Activated T-helper 9 cell treated with anti-CD3 and anti-CD28 coated beads, Interleukin-2, amount 50 U/mL, for 16 hours (primary cell): ENCODE results near the gene BCL2L1.

Source experiments
- DNase-seq: peaks from one replicate; pipeline ENCODE4 v3.0.0-alpha.2; 2020; ENCODE audit warnings: low read depth

Gene BCL2L1

DNA sequence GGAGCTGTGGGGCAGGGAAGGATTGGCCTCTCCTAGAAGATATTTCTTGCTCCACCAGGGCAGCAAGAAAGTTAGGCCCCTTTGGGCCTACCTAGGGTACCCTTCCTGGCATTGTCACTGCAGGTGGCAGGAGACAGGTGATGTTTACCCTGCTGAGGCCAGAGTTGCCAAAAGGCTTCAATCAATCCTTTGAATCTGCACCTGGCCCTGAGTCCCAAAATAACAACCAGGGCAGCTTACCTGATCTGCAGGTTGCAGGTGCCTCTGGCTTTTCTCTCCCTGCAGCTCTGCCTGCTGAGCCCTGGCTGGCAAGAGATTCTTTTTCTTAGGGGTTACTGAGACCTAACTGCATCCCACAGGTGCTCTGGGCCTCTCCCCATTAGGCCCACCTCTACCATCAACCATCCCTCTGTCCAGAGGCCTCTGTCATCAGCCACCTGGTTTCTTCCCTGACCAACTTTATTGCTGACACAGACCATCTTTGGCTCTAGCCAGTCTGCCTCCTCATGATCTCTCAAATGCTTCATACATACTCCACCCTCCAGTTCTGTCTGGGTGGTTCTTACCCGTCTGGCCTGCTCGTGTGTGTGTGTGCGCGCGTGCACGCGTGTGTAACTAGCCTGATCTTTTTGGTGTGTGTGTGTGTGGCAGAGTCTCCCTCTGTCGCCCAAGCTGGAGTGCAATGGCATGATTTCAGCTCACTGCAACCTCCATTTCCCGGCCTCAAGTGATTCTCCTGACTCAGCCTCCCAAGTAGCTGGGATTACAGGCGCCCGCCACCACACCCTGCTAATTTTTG lies 13.7 kb downstream of the BCL2L1 start:
- DNase-seq, result no peak

DNA sequence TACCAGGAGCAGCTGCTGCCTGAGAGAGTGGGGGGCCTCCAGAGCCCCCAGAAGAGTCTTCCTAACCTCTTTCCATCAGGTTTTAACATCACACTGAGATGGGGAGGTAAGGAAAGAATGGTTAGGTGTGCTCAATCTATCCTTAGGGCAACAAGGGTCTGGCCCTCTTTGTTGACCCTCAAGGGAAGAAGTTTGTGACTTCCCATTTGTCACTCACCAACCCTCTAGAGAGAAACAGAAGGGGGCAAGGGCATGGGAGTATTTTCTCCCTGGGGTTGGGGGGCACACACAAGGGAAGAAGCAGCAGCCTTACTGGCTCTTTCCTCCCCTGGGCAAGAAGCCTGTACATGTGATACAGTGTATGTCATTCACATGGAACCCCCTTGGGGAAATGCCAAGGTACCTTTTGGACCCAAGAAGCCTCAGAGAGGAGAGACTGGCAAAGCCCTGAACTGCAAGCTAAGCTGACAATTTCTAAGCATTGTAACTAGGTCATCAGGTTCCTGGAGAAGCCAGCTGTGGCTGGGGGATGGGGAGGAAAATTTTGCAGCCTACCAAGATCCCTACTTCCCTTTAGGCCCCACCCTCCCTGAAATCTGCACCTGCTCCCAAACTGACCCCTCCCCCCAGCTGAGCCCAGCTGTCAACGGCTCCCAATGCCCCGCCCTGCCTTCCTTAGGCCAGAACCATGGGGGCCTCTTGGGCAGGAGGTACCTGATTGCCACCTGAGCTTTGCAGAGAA lies 14.5 kb downstream of the BCL2L1 start:
- DNase-seq, result no peak

DNA sequence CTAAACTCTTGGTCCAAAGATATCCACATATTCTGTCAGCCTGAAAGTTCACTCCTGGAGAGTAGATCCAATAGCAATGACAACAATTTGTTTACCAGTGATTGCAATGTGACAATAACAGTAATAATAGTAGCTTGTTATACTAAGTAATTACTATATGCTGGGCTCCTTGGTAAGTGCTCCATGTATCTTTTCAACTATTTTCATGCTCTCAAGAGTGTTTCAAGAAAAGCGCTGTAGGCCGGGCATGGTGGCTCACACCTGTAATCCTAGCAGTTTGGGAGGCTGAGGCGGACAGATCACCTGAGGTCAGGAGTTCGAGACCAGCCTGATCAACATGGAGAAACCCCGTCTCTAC lies 15.4 kb downstream of the BCL2L1 start:
- DNase-seq, result no peak

DNA sequence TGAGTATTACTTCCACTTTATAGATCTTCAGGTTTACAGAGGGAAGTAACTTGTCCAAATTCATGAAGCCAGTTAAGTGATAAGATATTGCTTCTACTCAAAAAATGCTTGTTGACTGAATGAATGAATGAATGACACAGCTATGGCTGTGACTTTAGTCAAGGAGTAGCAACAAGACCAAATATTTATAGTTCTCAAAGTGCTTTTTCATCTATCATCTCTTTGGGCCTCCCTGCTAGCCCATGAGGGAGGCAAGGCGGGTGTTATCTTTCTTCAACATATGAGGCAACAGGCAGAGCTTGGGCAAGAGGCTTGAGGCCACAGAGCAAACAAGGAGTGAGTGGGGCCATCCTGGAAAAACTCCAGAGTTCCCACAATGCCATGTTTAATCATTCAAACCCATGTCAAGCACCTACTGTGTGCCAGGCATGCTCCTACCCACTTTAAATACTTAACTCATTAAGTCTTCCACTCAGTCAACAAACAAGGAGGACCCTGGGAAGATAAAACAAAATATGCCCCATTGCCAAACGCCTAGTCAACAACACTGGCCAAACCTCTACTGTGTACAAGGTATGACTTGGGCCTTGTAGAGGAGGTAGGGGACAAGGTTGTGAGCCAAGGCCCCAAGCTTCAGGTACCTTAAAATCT lies 15.9 kb downstream of the BCL2L1 start:
- no peak for DNase-seq

DNA sequence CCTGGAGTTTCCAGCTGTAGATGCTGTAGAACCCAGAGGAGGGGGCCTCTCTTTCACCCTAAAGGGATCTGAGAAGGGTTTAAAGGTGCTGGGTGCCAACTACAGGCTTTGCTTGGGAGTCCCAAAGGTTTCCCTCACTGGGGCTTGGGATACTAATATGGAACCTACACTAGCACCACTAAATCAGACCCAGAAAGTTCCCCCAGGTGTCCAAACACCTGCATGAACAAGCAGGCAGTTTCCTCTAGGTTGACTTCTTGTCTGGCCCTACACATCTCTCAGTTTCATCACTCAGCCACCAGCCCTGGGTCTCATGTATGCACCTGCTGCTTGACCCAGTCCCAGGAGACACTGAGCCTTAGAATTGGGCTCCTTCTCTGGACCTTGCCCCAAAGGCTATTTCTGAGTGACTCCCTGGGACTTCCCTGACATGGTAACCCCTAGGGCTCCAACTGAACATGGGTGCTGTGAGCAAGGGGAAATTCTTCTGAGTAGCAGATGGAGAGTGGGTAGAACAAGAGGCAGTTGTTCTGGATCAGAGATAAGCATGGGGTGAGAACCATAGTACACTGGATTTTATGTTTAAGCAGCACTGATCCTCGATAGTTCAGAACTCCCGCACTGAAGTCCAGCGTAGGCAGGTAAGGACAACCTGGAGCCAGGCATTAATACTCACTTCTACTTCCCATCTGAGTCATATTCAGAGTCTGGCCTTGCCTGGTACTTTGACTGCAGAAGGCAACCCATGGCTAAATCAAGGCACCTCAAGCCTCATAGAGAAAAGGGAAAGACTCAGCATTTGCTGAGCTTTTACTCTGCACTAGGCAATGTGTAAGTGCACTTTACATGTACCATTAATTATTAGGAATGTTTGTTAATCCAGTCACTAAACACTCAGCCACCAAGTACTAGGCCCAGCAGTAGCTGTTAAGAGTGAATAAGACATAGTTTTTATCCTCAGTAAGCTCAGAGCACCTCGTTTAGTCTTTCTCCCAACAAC lies 16.8 kb downstream of the BCL2L1 start:
- no peak for DNase-seq

DNA sequence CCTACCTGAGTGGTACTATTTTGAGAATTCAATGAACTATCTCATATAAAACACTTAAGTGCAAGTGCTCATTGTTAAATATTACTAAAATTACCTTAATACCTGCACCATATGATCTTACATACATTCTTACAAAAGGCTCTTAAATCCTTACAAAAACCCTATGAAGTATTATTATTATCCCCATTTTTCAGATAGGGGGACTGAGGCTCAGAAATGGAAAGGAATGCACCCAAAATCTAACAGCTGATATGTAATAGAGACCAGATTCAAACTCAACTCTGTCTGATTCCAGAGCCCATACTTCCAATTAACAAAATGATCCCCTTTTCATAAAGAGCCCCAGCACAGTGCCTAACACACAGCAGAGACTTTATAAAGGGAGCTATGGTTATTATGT lies 17.5 kb downstream of the BCL2L1 start:
- no peak for DNase-seq

DNA sequence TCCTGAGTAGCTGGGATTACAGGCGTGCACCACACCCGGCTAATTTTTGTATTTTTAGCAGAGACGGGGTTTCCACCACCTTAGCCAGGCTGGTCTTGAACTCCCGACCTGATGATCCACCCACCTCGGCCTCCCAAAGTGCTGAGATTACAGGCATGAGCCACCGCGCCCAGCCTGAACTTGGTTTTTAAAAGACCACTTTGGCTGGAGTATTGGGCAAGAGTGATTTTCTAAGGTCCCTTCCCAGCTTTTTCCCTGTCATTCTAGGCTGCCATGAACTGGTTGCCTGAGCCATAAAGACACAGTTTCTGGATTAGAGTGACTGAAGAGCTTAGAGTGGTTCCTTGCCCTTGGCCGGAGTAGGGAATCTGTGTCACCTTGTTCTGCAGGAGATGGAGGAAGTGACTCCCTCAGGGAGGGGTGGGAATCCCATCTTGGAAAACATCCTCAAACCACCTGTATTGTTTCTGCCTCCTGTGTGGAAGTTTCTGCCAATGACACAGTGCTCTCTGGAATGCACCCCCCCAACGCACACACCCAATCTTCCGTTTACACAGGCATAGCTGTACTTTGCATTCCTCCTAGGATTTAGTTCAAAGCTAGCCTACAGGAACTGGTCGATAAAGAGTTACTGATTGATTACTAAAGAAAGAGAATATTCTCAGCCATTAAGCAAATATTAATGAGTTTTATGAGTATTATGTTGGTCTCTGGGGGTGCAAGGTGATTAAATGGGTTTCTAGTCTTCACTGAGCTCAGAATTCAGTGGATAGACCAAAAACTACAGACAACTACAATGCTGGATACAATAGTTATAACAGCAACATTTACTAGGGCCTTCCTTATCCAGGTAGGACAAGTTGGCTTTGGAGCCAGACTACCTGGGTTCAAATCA lies 18.2 kb downstream of the BCL2L1 start:
- DNase-seq, result no peak

DNA sequence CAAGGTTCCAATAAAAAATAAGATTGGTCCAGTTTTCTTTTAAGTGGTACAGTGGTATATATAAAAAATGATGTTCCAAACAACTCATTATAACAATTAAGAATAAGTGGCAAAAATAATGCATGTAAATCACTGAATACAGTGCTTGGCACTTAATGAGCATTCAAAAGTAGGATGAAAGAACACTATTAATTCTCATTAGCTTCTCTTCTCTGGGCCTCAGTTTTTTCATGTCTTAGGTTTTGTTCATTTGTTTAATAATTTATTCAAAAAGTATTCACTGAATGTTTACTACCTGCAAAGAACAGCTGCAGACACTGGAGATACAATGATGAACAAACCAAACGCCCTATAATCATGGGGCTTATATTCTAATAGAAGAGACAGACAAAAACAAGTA lies 21.1 kb downstream of the BCL2L1 start:
- no peak for DNase-seq

DNA sequence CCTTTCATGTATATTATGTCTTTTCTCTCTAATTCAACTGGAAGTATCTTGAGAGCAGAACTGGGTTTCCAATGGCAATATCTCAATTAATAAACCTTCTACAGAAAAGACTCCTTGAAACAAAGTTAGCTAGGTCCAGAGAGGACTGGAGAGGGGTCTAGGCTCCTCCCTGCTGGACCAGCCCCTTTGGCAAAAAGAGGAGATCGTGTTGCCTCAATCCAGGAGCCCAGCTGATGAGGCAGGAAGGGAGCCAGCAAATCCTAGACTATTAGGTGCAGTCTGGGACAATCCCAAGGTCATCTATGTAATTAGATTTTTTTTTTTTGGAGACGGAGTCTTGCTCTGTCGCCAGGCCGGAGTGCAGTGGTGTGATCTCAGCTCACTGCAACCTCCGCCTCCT lies 21.9 kb downstream of the BCL2L1 start:
- DNase-seq, result no peak

DNA sequence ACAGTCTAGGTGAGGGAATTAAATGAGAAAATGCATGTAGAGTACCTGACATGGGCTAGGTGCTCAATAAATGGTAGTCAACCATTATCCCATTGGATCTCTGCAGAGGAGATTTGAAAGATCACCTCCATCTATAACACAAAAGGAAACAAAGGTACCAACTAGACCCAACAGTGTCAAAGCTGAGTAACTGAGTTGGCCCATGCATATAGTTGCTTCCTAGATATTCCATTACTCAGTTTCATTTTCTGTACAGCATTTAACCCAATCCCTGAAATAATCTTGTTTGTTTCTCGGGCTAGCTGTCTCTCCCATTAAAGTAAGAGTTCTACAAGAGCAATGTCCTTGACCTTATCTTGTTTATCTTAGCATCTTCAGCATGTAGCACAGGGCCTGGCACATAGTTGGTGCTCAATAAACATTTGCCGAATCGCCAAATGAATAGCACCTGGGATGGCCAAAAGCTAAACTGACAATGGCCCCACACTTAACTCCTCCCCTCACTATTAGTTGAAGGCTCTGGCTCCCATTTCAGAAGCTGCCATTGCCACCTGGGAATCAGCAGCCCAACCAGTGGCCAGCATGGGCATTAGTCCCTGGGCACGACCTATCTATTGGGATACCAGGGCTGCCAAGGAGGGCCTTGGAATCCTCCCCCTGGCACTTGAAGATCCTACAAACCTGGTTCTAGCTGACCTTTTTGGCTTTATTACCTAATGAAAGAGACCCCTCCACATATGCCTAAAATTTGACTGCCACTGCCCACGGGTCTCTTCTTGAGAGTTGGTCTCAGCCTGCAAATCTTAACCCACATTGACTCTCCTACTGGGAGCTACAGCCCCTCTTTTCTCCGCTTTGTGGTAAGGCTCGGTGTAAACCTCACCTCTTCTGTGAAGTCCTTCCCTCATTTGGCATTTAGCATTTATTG lies 22.6 kb downstream of the BCL2L1 start:
- no peak for DNase-seq

DNA sequence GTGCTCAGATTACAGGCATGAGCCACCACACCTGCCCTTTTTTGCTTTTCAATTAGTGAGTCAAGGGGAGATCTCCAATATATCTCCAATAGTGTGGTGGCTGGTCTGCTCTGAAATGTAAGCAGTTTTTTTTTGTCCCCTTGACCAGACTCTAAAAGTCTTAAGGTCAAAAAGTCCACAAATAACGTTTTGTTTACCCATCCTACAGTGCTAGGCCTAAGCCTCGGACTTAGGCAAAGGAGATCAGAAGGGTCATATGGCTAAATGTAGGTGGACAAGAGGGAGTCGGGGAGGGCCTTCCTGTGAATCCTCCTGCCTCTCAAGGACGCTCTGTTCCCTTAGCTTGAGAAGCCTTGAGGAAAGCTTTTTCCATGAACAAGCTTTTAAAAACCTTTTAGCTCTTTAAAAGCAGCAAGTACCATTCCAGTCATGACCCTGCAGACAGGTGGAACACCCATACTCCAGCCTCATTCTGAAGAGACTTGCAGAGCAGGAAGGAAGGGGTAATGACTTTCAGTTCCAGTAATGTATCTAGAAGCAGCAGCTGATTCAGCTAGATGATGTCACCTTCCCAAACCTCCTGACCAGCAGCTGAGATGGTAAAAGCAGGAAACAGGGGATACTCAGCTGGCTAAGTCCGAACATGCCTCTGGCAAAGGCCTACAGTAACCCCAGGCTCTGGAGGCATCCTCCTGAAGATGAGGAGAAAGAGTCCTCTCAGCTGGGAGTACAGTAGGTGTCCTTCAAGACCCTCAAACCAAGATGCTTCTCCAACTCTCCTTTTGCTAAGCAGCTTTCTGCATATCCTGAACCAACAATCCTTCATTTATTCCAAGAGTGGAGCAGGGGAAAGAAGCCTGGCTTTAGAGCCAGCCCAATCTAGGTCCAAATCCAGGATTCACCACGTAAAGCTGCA lies 23.6 kb downstream of the BCL2L1 start:
- DNase-seq, result no peak

DNA sequence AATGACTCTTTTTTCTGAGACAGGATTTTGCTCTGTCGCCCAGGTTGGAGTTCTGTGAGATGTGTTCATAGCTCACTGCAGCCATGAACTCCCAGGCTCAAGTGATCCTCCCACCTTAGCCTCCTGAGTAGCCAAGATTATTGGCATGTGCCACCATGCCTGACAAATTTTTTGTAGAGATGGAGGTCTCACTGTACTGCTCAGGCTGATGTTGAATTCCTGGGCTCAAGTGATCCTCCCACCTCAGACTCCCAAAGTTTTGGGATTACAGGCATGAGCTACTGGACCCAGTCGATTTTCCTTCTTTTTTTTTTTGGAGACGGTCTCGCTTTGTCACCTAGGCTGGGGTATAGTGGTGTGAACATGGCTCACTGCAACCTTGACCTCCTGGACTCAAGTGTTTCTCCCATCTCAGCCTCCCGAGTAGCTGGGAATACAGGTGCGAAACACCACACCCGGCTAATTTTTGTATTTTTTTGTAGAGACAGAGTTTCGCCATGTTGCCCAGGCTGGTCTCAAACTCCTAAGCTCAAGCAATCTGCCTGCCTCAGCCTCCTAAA lies 24.3 kb downstream of the BCL2L1 start:
- DNase-seq, result no peak

DNA sequence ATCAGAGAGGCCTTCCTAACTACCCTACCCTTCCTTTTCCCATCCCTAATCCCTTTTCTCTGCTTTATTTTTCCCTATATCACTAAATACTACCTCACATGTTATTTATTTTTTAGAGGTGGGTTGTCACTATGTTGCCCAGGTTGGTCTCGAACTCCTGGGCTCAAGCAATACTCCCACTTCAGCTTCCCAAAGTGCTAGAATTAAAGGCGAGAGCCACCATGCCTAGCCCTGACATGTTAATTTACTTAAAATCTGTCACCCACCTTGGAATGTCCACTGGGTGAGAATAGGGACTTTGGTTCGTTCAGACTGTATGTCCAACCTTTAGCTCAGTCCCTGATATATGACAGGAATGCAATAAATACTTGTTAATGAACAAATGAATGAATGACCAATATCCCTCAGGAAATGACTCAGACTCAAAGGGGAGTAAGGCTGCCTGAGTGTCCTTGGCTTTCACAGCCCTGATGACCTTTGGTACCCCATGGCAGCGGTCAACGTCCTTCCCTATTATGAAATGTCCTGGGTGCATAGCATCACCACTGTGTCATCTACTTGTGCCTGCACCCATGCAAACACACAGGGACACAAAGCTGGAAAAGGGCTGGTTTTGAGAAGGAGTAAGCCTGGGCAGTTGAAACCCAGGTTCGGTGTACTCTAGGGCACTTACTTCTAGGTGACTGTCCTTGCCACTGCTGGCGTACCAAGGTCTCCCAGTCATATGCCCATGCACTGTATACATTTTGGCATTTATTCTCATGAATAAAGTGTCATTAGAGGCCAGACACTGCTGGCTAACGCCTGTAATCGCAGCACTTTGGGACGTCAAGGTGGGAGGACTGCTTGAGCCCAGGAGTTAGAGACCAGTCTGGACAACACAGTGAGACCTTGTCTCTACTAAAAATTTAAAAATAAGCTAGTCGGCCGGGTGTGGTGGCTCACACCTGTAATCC lies 26.5 kb downstream of the BCL2L1 start:
- DNase-seq, result no peak

DNA sequence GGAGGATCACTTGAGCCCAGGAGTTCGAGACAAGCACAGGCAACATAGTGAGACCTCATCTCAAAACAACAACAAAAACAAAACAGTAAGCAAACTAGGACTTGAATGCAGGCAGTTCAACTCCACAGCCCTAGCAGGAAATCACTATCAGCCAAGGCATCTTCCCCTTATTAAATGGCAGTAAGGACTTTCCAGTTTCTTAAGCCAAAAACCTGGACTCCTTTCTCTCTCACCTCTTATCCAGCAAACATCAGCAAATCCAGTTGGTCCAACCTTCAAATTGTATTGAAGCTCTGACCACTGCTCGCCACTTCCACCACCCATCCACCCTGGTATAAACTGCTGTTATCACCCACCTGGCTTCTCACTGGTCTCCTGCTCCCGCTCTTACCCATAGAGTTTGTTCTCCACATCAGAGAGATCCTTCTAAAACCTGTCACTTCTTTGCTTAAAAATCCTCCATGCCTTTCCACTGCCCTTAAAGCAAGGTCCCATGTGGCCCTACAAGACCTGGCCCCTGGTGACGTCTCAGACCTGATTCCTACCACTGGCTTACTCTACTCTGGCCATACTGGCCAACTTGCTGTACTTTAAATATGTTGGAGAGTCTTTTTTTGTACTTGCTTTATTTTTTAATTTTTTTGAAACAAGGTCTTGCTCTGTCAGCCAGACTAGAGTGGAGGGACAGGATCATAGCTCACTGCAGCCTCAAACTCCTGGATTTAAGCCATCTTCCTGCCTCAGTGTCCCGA lies 27.6 kb downstream of the BCL2L1 start:
- DNase-seq, result no peak

DNA sequence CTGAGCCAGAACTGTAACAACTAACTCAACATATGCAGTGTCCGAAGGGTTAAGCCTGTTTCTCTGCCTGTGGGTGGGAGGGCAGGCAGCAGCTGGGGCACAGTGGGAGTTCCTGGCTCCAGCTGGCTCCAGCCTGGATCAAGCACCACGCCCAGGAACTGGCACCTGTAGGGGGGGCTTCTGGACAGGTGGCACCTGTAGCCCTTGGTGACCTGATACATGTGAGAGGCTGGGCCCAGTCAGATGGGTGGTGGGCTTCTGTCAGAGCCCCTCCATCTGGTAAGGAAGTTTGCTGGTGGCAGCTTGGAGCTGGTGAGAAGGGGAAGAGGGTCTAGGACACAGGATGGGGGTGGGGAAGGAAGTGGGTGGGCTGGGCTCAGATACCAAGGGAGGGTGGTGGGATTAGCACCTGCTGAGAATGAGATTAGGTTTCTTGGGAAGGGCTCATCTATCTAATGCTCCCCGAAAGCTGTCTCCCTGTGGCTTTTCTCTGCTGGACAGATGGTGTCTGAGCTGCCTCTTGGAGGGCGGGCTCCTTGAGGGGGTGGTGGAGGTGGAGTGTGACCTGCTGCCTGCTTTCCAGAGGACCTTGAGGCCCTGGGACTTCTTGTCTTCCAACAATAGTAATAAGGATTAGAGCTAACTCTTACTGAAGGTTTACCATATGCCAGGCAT lies 28.5 kb downstream of the BCL2L1 start:
- no peak for DNase-seq

DNA sequence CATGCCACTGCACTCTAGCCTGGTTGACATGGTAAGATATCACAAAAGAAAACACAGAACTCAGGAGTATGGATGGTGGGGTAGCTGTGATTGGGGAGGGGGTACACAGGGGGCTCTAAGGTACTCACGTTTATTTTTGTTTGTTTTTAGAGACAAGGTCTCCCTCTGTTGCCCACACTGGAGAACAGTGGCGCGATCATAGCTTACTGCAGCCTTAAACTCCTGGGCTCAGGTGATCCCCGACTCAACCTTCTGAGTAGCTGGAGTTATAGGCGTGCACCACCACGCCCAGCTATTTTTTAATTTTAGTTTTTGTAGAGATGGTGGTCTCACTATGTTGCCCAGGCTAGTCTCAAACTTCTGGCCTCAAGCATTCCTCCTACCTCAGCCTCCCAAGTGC lies 29.3 kb downstream of the BCL2L1 start:
- no peak for DNase-seq
